ENCODE data around the gene TMEM132C. TPM values are rescaled to one million over a fixed set of nuclear protein-coding genes. Genes with fewer than 3 reads are reported as not detected.

The TMEM132C gene
- total RNA-seq, 1 donor from 2014 or later, result 0.64 TPM

- TF ChIP-seq CTCF (IDR thresholded peaks at IDR 0.05), result no peak
- no peak overlapping the region for H3K4me3 ChIP-seq
- H3K27me3 ChIP-seq, result no peaks in the 10 kb centered on the region
- no peaks in the 10 kb centered on the region for H3K36me3 ChIP-seq
- H3K9me3 ChIP-seq, result no peaks in the 10 kb centered on the region
- no peak overlapping the region for H3K27ac ChIP-seq
- H3K4me1 ChIP-seq, result no peaks in the 10 kb centered on the region
- ATAC-seq, result no peak
- no peak for DNase-seq
- intact Hi-C loops (cut with DNase I), result no loop called here
Measured at GRCh38 chr12:128509170-128509569, 242.2 kb downstream of the TMEM132C start.

GRCh38 chr12:128510511-128510910 lies 243.5 kb downstream of the TMEM132C start:
- ATAC-seq, result no peak
- intact Hi-C loops (cut with DNase I), result no loop called here

GRCh38 chr12:128513331-128513730 lies 246.4 kb downstream of the TMEM132C start:
- H3K9me3 ChIP-seq, result no peaks in the 10 kb centered on the region
- TF ChIP-seq CTCF (IDR thresholded peaks at IDR 0.05), result no peak
- intact Hi-C loops (cut with DNase I), result no loop called here

More at GRCh38 chr12:128510511-128510910, 243.5 kb downstream of the TMEM132C start:
- no peak overlapping the region for H3K27ac ChIP-seq
- TF ChIP-seq CTCF (IDR thresholded peaks at IDR 0.05), result no peak
- DNase-seq, result no peak
- H3K9me3 ChIP-seq, result no peaks in the 10 kb centered on the region
- no peak overlapping the region for H3K4me3 ChIP-seq
- H3K36me3 ChIP-seq, result no peaks in the 10 kb centered on the region
- H3K4me1 ChIP-seq, result no peaks in the 10 kb centered on the region
- no peaks in the 10 kb centered on the region for H3K27me3 ChIP-seq

GRCh38 chr12:128513831-128514230 lies 246.9 kb downstream of the TMEM132C start:
- DNase-seq (no peak), ATAC-seq (no peak)
- H3K4me3 ChIP-seq, result no peak overlapping the region
- intact Hi-C loops (cut with DNase I), result no loop called here
- no peak overlapping the region for H3K27ac ChIP-seq
- no peaks in the 10 kb centered on the region for H3K36me3 ChIP-seq
- no peaks in the 10 kb centered on the region for H3K9me3 ChIP-seq
- no peaks in the 10 kb centered on the region for H3K27me3 ChIP-seq
- TF ChIP-seq CTCF (IDR thresholded peaks at IDR 0.05), result no peak
- H3K4me1 ChIP-seq, result no peaks in the 10 kb centered on the region

More at GRCh38 chr12:128513331-128513730, 246.4 kb downstream of the TMEM132C start:
- H3K4me1 ChIP-seq, result no peaks in the 10 kb centered on the region
- DNase-seq, result no peak
- no peaks in the 10 kb centered on the region for H3K36me3 ChIP-seq
- no peak overlapping the region for H3K27ac ChIP-seq
- ATAC-seq, result no peak
- no peaks in the 10 kb centered on the region for H3K27me3 ChIP-seq
- H3K4me3 ChIP-seq, result no peak overlapping the region

- H3K27ac ChIP-seq, result no peak overlapping the region
- H3K4me3 ChIP-seq, result no peak overlapping the region
- H3K4me1 ChIP-seq, result no peaks in the 10 kb centered on the region
- intact Hi-C loops (cut with DNase I), result no loop called here
- no peak for DNase-seq
- H3K9me3 ChIP-seq, result no peaks in the 10 kb centered on the region
- H3K27me3 ChIP-seq, result no peaks in the 10 kb centered on the region
- H3K36me3 ChIP-seq, result no peaks in the 10 kb centered on the region
- no peak for ATAC-seq
- no peak for TF ChIP-seq CTCF (IDR thresholded peaks at IDR 0.05)
Measured at GRCh38 chr12:128518644-128519043, 251.7 kb downstream of the TMEM132C start.

- no peak for TF ChIP-seq CTCF (IDR thresholded peaks at IDR 0.05)
- H3K9me3 ChIP-seq, result no peaks in the 10 kb centered on the region
- H3K4me3 ChIP-seq, result no peak overlapping the region
- H3K27me3 ChIP-seq, result no peaks in the 10 kb centered on the region
- ATAC-seq, result no peak
- no peak for DNase-seq
- no peaks in the 10 kb centered on the region for H3K4me1 ChIP-seq
- no peak overlapping the region for H3K27ac ChIP-seq
- no peaks in the 10 kb centered on the region for H3K36me3 ChIP-seq
- intact Hi-C loops (cut with DNase I), result no loop called here
Measured at GRCh38 chr12:128519426-128519825, 252.5 kb downstream of the TMEM132C start.

All from upper lobe of right lung (tissue), 1 donor.